A673 (cell line): ENCODE results near the gene NT5DC2. TPM values are rescaled to one million over a fixed set of nuclear protein-coding genes. Genes with fewer than 3 reads are reported as not detected.

Experiments used
- BruUV-seq: library from RNA; stranded (reverse); fragments of 400-500 nt; replicated peaks from 2 replicates; lab custom pipeline; 2021; lab: Mats Ljungman, UMichigan
- CTCF ChIA-PET: fragments of 300-600 bp; sonication (Branson Sonifier 250); formaldehyde crosslinking; loops from one replicate; lab custom pipeline; 2022; ENCODE audit warnings: antibody characterized with exemption; lab: Charles Lee
- POLR2A ChIA-PET: fragments of 300-600 bp; sonication (Branson Sonifier 250); formaldehyde crosslinking; loops from one replicate; lab custom pipeline; 2022; ENCODE audit warnings: antibody characterized with exemption; ENCODE audit not compliant: low non-redundant PET; lab: Charles Lee
- DNase-seq: peaks from one replicate; pipeline ENCODE4 v3.0.0-alpha.2; 2015; ENCODE audit warnings: low spot score
- H3K27ac ChIP-seq: fragments of 200-600 bp; sonication (generic); 2 replicates; pipeline ENCODE4 v1.5.1; 2016; ENCODE audit warnings: mixed run types, low read depth, mild to moderate bottlenecking, mixed read lengths, antibody characterized with exemption, low read length; ENCODE audit not compliant: poor library complexity, severe bottlenecking
- H3K27me3 ChIP-seq: fragments of 200-600 bp; sonication (generic); replicated peaks from 2 replicates; pipeline ENCODE4 v1.6.1; 2017; ENCODE audit warnings: mixed run types, low read depth, mild to moderate bottlenecking, mixed read lengths, antibody characterized with exemption, low read length; ENCODE audit not compliant: insufficient read depth, poor library complexity
- H3K36me3 ChIP-seq: fragments of 200-600 bp; sonication (generic); 2 replicates; pipeline ENCODE4 v1.6.1; 2016; ENCODE audit warnings: mixed run types, mild to moderate bottlenecking, mixed read lengths, antibody characterized with exemption, low read length; ENCODE audit not compliant: insufficient read depth, poor library complexity, severe bottlenecking
- H3K4me1 ChIP-seq: fragments of 200-600 bp; sonication (generic); 2 replicates; pipeline ENCODE4 v1.6.1; 2017; ENCODE audit warnings: mixed run types, mild to moderate bottlenecking, mixed read lengths, antibody characterized with exemption, low read length; ENCODE audit not compliant: insufficient read depth, poor library complexity, severe bottlenecking
- H3K4me3 ChIP-seq: fragments of 200-600 bp; sonication (generic); 2 replicates; pipeline ENCODE4 v1.5.1; 2016; ENCODE audit warnings: low read depth, mixed run types, mild to moderate bottlenecking, mixed read lengths, low read length; ENCODE audit not compliant: poor library complexity, severe bottlenecking
- H3K9me3 ChIP-seq: fragments of 200-600 bp; sonication (generic); 2 replicates; pipeline ENCODE4 v1.6.1; 2016; ENCODE audit warnings: mixed run types, low read depth, mild to moderate bottlenecking, mixed read lengths, antibody characterized with exemption, low read length; ENCODE audit not compliant: poor library complexity, severe bottlenecking
- CTCF ChIP-seq: fragments of 300-800, 200-600 bp; sonication (generic); conservative IDR thresholded peaks from 2 replicates; pipeline ENCODE4 v1.5.1; 2017; ENCODE audit warnings: low read depth, mild to moderate bottlenecking, antibody characterized with exemption, low read length, moderate library complexity, mixed read lengths
- EZH2 ChIP-seq: fragments of 200-600 bp; sonication (generic); IDR thresholded peaks from 2 replicates; pipeline ENCODE4 v1.6.1; 2017; ENCODE audit warnings: borderline replicate concordance, low read depth, mild to moderate bottlenecking, mixed read lengths, antibody characterized with exemption, low read length; ENCODE audit not compliant: poor library complexity, severe bottlenecking
- intact Hi-C: fragments of 100-400 bp; cut with micrococcal nuclease; formaldehyde crosslinking; loops from one replicate; pipeline ENCODE4 v1.10.0; 2022; ENCODE audit not compliant: unreplicated experiment
- total RNA-seq: library from RNA; stranded (reverse); gene quantifications from 2 replicates; pipeline ENCODE4 v1.2.3, GENCODE V29; 2021

Gene NT5DC2
- total RNA-seq, 1 experiment from 2014 or later: 108 TPM

GRCh38 chr3:52516509-52517195 lies 17.0 kb downstream of the NT5DC2 start:
- Histone ChIP-seq H3K27ac (no peak overlapping the region), H3K36me3 (no peaks in the 10 kb centered on the region), H3K4me1 (no peaks in the 10 kb centered on the region), H3K27me3 (no peaks in the 10 kb centered on the region), H3K4me3 (no peak overlapping the region), H3K9me3 (no peaks in the 10 kb centered on the region)
- POLR2A ChIA-PET: no interaction called here
- CTCF ChIA-PET: no interaction called here
- TF ChIP-seq EZH2 (no peak), CTCF (no peak)
- intact Hi-C loops: no loop called here
- no peak for DNase-seq
- no TSS peak for BruUV-seq

GRCh38 chr3:52515192-52515591 lies 18.5 kb downstream of the NT5DC2 start:
- DNase-seq: no peak
- H3K27ac ChIP-seq: no peak overlapping the region
- TF ChIP-seq EZH2 (no peak), CTCF (no peak)
- H3K36me3 ChIP-seq: no peaks in the 10 kb centered on the region
- no peaks in the 10 kb centered on the region for H3K4me1 ChIP-seq
- CTCF ChIA-PET: no interaction called here
- H3K27me3 ChIP-seq: no peaks in the 10 kb centered on the region
- no peak overlapping the region for H3K4me3 ChIP-seq
- no peaks in the 10 kb centered on the region for H3K9me3 ChIP-seq
- intact Hi-C loops: no loop called here
- POLR2A ChIA-PET: no interaction called here
- BruUV-seq: no TSS peak

GRCh38 chr3:52514576-52514975 lies 19.1 kb downstream of the NT5DC2 start:
- Histone ChIP-seq H3K9me3 (no peaks in the 10 kb centered on the region), H3K4me1 (no peaks in the 10 kb centered on the region), H3K36me3 (no peaks in the 10 kb centered on the region), H3K4me3 (no peak overlapping the region), H3K27me3 (no peaks in the 10 kb centered on the region), H3K27ac (no peak overlapping the region)
- TF ChIP-seq EZH2 (no peak), CTCF (no peak)
- intact Hi-C loops: no loop called here
- BruUV-seq: no TSS peak
- CTCF ChIA-PET: no interaction called here
- POLR2A ChIA-PET: no interaction called here
- DNase-seq: no peak
